Epidermal melanocyte (primary cell): ENCODE data around the gene SNTG2.
"Not testable (repeated sequence)": the region's sequence is repeated elsewhere in the genome, so short reads cannot be mapped to it uniquely, and the experiment has no call there.

Source experiments
- DNase-seq: peaks from one replicate; pipeline ENCODE4 v3.0.0; 2011; ENCODE audit warnings: low spot score; ENCODE audit not compliant: insufficient read length

Gene SNTG2

GRCh38 chr2:1088940-1089339 lies 138.3 kb downstream of the SNTG2 start:
- no peak for DNase-seq

DNA sequence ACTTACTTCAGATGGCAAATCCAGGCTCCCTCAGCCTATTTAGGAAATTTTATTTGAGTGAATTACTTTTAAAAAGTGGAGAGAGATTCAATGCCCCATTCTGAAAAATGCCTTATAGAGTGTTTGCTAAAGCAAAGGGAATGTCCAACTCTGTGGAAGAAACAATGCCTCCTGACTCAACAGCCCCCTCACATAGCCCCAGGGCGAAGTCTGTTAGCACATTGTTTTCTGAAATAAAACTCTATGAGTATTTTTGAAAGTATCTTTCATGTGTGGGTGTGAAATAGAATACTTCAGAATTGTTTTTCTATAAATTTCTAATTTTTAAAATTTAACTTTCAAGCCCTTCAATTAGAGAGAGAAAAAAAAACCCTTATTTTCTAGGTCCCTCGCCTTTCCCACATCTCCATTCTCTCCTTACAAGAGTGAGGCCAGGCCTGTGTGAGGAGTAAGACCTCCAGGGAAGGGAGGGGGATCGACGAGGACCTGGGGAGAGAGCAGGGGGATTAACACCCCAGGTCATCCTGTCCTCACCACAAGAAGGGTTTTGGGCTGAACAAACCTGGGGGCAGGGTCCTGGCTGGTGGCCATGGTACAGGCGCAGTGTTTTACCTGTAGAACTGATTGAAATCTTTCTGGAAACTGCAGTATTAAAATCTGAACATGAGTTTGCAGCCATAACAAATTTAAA lies 141.4 kb downstream of the SNTG2 start:
- DNase-seq = peak; percentile 27

DNA sequence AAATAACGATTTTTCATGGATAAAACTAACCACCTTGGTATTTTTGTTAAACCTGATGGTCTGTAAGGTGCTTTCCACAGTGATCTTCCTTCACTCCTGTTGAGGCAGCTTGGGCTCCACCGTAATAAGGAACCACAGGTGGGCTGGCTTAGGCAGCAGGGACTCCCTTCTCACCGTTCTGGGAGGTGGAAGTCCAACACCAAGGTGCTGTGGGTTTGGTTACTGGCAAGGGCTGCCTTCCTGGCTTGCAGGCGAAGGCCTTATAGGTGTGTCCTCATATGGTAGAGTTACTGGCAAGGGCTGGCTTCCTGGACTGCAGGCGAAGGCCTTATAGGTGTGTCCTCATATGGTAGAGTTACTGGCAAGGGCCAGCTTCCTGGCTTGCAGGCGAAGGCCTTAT lies 143.0 kb downstream of the SNTG2 start:
- DNase-seq = not testable (repeated sequence)

DNA sequence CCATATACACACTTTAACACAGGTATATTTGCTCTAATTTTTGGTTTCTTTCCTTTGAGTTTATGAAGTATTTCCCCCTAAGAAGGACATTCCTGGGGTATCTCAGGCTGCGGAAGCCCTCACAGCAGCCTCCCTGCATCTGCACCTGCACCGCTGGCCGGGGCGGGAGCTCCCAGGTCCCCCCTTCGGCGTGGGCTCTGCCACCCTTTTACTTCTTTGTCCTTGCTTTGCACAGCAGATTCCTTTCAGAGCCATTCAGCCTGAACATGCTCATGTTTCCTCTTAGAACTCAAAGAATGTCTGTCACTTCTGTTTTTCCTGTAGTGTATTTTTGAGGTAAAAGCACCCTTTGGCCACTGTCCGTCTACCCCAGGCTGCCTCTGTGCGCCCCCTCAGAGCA lies 146.5 kb downstream of the SNTG2 start:
- no peak for DNase-seq

DNA sequence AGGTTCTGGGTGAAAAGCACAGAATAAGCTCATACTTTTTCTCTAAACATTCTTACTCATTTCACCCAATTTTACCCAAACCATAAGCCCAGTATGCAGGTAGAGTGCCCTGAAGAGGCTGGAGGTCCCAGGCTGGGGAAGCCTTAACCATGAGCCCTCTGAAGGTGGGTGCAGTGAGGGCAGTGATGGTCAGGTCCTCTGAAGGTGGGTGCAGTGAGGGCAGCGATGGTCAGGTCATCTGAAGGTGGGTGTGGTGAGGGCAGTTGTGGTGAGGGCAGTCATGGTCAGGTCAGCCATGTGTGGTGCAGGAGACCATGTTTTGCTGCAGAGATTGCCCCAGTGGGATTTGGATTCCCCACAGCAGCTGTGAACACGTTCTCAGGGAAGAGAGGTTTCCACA lies 148.8 kb downstream of the SNTG2 start:
- no peak for DNase-seq

DNA sequence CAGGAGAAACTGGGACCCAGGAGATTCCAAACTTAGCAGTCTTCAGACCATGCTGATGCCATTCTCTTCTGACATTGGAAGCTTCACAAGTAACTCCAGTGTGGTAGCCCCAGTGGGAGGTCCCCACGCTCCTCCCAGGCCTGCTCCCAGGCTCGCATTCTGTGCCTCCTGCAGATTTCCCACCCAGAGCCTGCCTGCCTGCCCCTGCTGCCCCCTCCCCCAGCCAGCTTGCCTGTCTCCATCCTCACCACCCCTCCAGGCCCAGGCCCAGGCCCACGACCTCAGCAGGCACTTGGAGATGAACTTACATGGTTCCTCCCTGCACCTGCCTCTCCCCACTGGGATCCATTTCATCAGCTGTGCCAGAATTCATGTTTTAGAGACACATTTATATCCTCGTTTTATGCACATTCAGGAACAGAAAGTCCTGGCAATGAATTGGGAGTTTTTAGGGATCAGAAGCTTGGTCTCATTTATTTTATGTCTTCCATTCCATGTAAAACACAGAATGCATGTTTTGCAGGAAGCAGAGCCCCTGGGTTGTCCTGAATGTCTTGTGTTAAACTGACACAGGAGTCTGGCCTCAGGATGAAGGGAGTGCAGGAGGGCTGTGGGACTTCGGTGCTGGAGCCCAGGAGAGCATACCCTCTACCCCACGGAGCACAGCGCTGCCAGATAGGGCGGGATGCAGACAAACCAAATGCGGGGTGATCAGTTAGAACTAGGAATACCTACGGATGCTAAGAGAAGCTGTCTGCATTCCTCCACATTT lies 150.5 kb downstream of the SNTG2 start:
- DNase-seq = no peak

GRCh38 chr2:1101982-1102590 lies 151.4 kb downstream of the SNTG2 start:
- no peak for DNase-seq

- DNase-seq = no peak
Observed at GRCh38 chr2:1104364-1104763, 153.7 kb downstream of the SNTG2 start.

DNA sequence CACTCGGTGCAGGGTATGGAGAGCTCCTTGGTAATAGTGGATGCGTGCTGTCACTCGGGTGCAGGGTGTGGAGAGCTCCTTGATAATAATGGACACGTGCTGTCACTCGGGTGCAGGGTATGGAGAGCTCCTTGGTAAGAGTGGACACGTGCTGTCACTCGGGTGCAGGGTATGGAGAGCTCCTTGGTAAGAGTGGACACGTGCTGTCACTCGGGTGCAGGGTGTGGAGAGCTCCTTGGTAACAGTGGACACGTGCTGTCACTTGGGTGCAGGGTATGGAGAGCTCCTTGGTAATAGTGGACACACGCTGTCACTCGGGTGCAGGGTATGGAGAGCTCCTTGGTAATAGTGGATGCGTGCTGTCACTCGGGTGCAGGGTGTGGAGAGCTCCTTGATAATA lies 155.7 kb downstream of the SNTG2 start:
- DNase-seq = not testable (repeated sequence)

DNA sequence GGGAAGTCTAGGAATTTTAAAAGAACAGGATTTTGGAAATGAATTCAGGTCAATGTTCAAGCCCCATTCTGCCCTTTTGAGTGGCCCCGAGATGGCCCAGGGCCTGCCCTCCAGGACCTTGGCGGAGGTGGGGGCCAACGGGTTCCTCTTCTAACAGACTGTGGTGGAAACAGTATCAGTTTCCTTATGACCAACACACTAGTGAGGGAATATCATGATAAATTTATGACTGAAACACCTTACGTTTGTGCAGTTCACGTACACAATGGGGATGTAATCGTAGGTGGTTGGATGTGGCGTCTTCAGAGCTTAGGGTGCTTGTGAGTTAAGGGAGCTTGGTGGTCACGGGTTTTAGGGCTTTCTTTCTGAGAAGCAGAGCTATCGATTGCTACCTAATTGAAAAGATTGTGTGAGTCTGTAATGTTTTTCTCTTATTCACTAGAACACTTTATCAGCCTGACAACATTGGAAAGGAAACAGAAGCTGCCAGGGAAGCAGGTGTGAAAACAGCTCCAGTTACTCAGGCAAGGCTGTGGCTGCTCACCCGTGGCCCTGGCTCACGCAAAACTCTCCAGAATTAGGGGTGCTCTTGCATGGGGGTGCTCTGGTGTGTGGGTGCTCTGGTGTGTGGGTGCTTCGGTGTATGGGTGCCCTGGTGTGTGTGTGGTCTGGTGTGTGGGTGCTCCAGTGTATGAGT lies 165.3 kb downstream of the SNTG2 start:
- DNase-seq = no peak

DNA sequence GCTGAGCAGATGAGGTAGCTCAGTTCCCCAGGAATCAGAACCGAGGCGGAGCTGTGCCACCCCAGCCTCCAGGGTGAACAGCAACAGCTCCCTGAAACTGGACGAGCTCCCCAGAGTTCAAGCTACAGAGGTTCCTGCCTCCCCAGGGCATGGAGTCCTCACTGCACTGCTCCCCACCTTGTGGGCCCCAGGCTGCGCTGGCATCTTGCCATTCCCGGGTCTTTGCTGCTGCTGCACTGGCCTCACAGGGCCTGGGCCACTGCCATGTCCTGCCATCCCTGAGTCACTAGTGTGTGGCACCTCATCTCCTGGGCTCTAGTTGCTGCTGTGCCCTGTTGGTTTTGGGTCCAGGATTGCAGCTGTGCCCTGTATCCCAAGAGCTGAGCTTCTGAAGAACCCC lies 166.9 kb downstream of the SNTG2 start:
- DNase-seq = no peak

- no peak for DNase-seq
Observed at GRCh38 chr2:1125217-1125616, 174.6 kb downstream of the SNTG2 start.

GRCh38 chr2:1125633-1126370 lies 175.2 kb downstream of the SNTG2 start:
- DNase-seq = no peak

GRCh38 chr2:1129982-1130381 lies 179.3 kb downstream of the SNTG2 start:
- no peak for DNase-seq

DNA sequence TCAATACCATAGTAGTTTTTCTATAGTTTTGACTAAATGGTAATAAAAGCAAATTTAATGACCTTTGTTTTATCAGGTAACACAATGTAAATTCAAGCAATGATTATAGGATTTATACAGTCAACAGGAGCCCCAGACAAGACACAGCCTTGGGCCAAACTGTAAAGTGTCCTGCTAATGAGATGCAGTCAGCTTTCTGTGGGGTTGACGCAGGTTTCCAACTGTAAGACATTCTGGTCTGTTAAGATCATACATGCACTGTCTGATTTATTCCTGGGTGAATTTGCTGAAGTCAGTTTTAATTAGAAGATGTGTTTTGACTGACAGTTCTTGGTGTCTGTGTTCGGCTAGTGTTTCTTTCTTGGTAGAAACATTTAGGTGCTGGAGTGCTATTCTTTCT lies 180.3 kb downstream of the SNTG2 start:
- no peak for DNase-seq

DNA sequence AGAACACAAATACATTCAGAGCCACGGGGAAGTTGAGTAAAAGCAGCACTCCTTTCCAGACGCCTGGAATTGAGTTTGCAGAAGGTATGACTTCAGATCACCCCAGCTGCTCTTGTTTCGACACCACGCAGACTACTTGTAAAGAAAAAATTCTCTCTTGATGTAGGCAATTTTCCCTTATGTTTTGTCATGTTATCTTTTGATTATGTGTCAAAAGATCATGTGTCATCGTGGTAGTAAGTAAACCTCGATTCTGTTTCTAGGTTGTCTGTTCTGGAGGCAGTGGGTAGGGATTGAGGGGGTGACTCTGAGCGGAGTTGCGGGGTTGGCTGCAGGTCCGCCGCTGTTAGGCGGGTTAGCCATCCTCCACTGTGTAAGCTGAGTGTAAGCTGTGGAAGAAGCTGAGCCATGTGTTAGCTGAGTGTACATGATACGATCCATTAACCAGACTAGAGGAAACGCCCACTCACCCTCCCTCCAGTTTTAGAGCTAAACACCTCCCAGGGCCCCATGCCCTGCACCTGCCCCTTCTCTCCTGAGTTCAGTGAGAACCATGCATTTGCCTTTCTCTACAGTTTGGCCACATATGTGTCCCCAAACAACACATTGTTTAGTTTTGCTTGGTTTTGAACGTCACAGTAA lies 181.8 kb downstream of the SNTG2 start:
- DNase-seq = no peak

DNA sequence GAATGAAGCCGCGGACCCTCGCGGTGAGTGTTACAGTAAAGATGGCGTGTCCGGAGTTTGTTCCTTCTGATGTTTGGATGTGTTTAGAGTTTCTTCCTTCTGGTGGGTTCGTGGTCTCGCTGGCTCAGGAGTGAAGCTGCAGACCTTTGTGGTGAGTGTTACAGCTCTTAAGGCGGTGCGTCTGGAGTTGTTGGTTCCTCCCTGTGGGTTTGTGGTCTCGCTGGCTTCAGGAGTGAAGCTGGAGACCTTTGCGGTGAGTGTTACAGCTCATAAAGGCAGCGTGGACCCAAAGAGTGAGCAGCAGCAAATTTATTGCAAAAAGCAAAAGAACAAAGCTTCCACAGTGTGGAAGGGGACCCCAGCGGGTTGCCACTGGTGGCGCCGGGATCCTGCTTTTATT lies 183.2 kb downstream of the SNTG2 start:
- DNase-seq = not testable (repeated sequence)

DNA sequence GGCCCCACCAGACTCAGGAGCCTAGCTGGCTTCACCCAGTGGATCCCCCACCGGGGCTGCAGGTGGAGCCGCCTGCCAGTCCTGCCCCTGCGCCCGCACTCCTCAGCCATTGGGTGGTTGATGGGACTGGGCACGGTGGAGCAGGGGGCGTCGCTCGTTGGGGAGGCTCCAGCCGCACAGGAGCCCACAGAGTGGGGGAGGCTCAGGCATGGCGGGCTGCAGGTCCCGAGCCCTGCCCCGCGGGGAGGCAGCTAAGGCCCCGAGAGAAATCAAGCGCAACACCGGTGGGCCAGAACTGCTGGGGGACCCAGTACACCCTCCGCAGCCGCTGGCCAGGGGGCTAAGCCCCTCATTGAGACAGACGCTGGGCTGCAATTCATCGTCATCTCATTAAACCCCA lies 184.0 kb downstream of the SNTG2 start:
- no peak for DNase-seq

DNA sequence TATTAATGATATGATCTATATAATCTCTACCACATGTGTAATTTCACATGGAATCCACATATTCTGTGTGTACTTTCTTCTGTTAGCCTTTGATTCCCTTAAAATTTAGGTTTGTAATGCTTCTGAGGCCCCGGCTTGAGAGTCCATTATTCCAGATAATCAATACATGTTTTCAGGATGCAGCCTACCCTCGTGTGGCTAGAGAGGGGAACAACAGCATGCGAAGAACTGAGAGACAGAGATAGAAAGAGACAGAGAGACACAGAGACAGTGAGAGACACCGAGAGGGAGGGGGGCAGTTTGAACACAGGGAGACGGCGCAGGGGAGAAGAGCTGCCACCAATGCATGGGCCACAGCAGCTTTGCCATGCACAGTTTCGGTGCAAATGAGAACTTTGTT lies 185.4 kb downstream of the SNTG2 start:
- no peak for DNase-seq

DNA sequence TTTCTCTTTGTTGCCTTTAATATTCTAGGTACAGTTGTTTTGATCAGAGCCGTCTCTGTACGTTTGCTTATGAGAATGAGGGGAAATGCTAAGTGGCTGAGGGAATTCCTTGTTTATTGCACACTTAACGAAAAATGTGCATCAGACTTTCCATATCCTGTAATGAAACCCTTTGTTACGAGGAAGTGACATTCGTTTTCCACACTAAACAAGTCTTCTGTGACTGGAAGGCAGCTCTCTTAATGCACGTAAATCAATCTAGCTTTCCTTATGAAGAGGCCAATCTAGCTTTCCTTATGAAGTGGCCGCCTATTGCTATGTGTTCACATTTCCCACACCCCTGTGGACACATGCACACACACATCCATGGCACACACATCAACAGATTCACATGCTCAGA lies 186.2 kb downstream of the SNTG2 start:
- no peak for DNase-seq

DNA sequence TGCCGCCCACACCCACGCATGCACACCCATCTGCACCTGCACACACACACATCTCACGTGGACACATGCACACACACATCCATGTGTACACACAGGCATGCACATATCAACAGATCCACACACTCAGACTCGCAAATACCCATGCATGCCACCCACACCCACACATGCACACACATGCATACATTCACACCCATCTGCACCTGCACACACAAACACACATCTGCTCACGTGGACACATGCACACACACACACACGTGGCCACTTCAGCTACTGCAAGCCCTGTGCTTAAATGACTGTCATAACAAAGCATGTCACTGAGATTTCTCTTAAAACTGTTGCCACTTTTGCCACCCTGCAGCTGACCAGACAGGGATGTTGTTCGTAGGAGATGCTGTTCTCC lies 186.6 kb downstream of the SNTG2 start:
- DNase-seq = no peak
